Liver (tissue), 9 donors: Measurements from ENCODE around the gene CGN. TPM values are rescaled to one million over a fixed set of nuclear protein-coding genes. Genes with fewer than 3 reads are reported as not detected.

Source experiments
- DNase-seq: peaks from one replicate; pipeline ENCODE4 v3.0.0-alpha.2; 2017; ENCODE audit warnings: low spot score
- H3K27ac ChIP-seq, 2 donors: one replicate each; pipeline ENCODE4 v1.7.0; 2013; ENCODE audit warnings: inconsistent platforms in 2 of 2, low read length in 2 of 2, control low read depth in 1 of 2, low read depth in 1 of 2, mild to moderate bottlenecking in 1 of 2
- H3K27me3 ChIP-seq, 4 donors: one replicate each; pipeline versions ENCODE4 v1.6.1 to v1.7.0; 2013; ENCODE audit warnings: low read length in 3 of 4, inconsistent platforms in 1 of 4, mild to moderate bottlenecking in 1 of 4, moderate library complexity in 1 of 4; ENCODE audit not compliant: control insufficient read depth in 4 of 4, insufficient read depth in 4 of 4
- H3K36me3 ChIP-seq, 4 donors: one replicate each; pipeline versions ENCODE4 v1.6.1 to v1.7.0; 2013; ENCODE audit warnings: low read length in 3 of 4, mild to moderate bottlenecking in 3 of 4, low read depth in 1 of 4, moderate library complexity in 1 of 4; ENCODE audit not compliant: control insufficient read depth in 4 of 4, insufficient read depth in 3 of 4
- H3K4me1 ChIP-seq, 4 donors: one replicate each; pipeline versions ENCODE4 v1.6.1 to v1.7.0; 2013; ENCODE audit warnings: low read length in 3 of 4, mild to moderate bottlenecking in 3 of 4, moderate library complexity in 1 of 4; ENCODE audit not compliant: control insufficient read depth in 4 of 4, insufficient read depth in 4 of 4
- H3K4me3 ChIP-seq, 3 donors: one replicate each; pipeline versions ENCODE4 v1.6.1 to v1.7.0; 2013; ENCODE audit warnings: low read length in 3 of 3, control low read depth in 1 of 3, low read depth in 1 of 3, mild to moderate bottlenecking in 1 of 3
- H3K9ac ChIP-seq, 2 donors: one replicate each; pipeline ENCODE4 v1.7.0; 2013; ENCODE audit warnings: low read length in 2 of 2, mild to moderate bottlenecking in 2 of 2, moderate library complexity in 2 of 2, control low read depth in 1 of 2, low read depth in 1 of 2
- H3K9me3 ChIP-seq, 4 donors: one replicate each; pipeline versions ENCODE4 v1.6.1 to v1.7.0; 2013; ENCODE audit warnings: low read length in 3 of 4; ENCODE audit not compliant: control insufficient read depth in 4 of 4
- ATF3 ChIP-seq: IDR thresholded peaks from 2 replicates; pipeline ENCODE4 v1.6.1; 2016; ENCODE audit warnings: antibody characterized with exemption
- CTCF ChIP-seq: fragments of 150-350 bp; IDR thresholded peaks from 2 replicates; pipeline ENCODE4 v1.5.1; 2017; ENCODE audit warnings: improper control_type of control experiment, low read depth, low read length; ENCODE audit not compliant: missing input control
- EGR1 ChIP-seq, 2 donors: IDR thresholded peaks; 2 replicates each; pipeline ENCODE4 v1.6.1; 2016 to 2018; ENCODE audit warnings: antibody characterized with exemption in 2 of 2, low read depth in 2 of 2
- FOXA1 ChIP-seq: IDR thresholded peaks from 2 replicates; pipeline ENCODE4 v1.6.1; 2016; ENCODE audit warnings: antibody characterized with exemption
- FOXA2 ChIP-seq: IDR thresholded peaks from 2 replicates; pipeline ENCODE4 v1.6.1; 2016; ENCODE audit warnings: antibody characterized with exemption
- GABPA ChIP-seq, 2 donors: IDR thresholded peaks in 1 of 2; conservative IDR thresholded peaks in 1 of 2; 2 replicates each; pipeline ENCODE4 v1.6.1; 2016; ENCODE audit warnings: antibody characterized with exemption in 2 of 2, mild to moderate bottlenecking in 1 of 2, moderate library complexity in 1 of 2
- HNF4A ChIP-seq, 2 donors: conservative IDR thresholded peaks; 2 replicates each; pipeline ENCODE4 v1.6.1; 2016; ENCODE audit warnings: antibody characterized with exemption in 2 of 2, mild to moderate bottlenecking in 2 of 2
- HNF4G ChIP-seq: IDR thresholded peaks from 2 replicates; pipeline ENCODE4 v1.6.1; 2016; ENCODE audit warnings: antibody characterized with exemption
- JUND ChIP-seq, 2 donors: IDR thresholded peaks; 2 replicates each; pipeline ENCODE4 v1.6.1; 2016; ENCODE audit warnings: antibody characterized with exemption in 2 of 2
- MAX ChIP-seq: IDR thresholded peaks from 2 replicates; pipeline ENCODE4 v1.6.1; 2016; ENCODE audit warnings: antibody characterized with exemption
- NR2F2 ChIP-seq: IDR thresholded peaks from 2 replicates; pipeline ENCODE4 v1.6.1; 2016; ENCODE audit warnings: antibody characterized with exemption
- RAD21 ChIP-seq, 2 donors: IDR thresholded peaks; 2 replicates each; pipeline ENCODE4 v1.6.1; 2016; ENCODE audit warnings: antibody characterized with exemption in 2 of 2, mild to moderate bottlenecking in 2 of 2
- REST ChIP-seq: IDR thresholded peaks from 2 replicates; pipeline ENCODE4 v1.6.1; 2016; ENCODE audit warnings: antibody characterized with exemption, mild to moderate bottlenecking
- RXRA ChIP-seq, 2 donors: IDR thresholded peaks; 2 replicates each; pipeline ENCODE4 v1.6.1; 2017 to 2018; ENCODE audit warnings: antibody characterized with exemption in 2 of 2, mild to moderate bottlenecking in 1 of 2
- SP1 ChIP-seq: IDR thresholded peaks from 2 replicates; pipeline ENCODE4 v1.6.1; 2018; ENCODE audit warnings: antibody characterized with exemption, mild to moderate bottlenecking
- TAF1 ChIP-seq: conservative IDR thresholded peaks from 2 replicates; pipeline ENCODE4 v1.6.1; 2016; ENCODE audit warnings: antibody characterized with exemption, mild to moderate bottlenecking
- YY1 ChIP-seq: IDR thresholded peaks from 2 replicates; pipeline ENCODE4 v1.6.1; 2016; ENCODE audit warnings: antibody characterized with exemption, mild to moderate bottlenecking
- ZBTB33 ChIP-seq: IDR thresholded peaks from 2 replicates; pipeline ENCODE4 v1.6.1; 2016; ENCODE audit warnings: antibody characterized with exemption
- WGBS: extraction: QIAGEN DNeasy Blood & Tissue Kit; methylation state at CpG from one replicate; pipeline ENCODE4 v1.1.7; 2013; 5-methylcytosine and 5-hydroxymethylcytosine counted together
- polyA plus RNA-seq, 2 donors: library from polyadenylated mRNA; stranded (reverse) in 1 of 2; unstranded in 1 of 2; fragments of 200-250 nt in 1 of 2; fragments of >200 nt in 1 of 2; fragmentation: Nextera tagmentation in 1 of 2; extraction: Ambion mirVana in 1 of 2; gene quantifications; one replicate each; pipeline versions ENCODE4 v1.2.1 to v1.2.3, GENCODE V29; 2013 to 2015
- total RNA-seq, 2 donors: library from RNA; depleted of rRNA; stranded (reverse); fragments of >200 nt; gene quantifications; one replicate each; pipeline ENCODE4 v1.2.3, GENCODE V29; 2014
- donor health status: healthy.
- donor health status: healthy.
- donor health status: healthy.
- donor health status: healthy.
- donor health status: healthy.

CGN gene
- total and polyA plus RNA-seq, 4 donors = 16.9 to 48.9 (median 19.4) TPM

GRCh38 chr1:151579436-151580225 is 68.4 kb downstream of the CGN start:
- TF ChIP-seq TAF1 (no peak), EGR1 (IDR thresholded peaks at IDR 0.05; ENCODE audit: low read depth in 2 of 2) (no peak), RAD21 (IDR thresholded peaks at IDR 0.05) (no peak), FOXA2 (no peak), GABPA (IDR thresholded peaks at IDR 0.05 in 1 of 2, conservative IDR thresholded peaks at IDR 0.05 in 1 of 2) (no peak), CTCF (no peak), ZBTB33 (no peak), HNF4A (conservative IDR thresholded peaks at IDR 0.05) (no peak), SP1 (no peak), JUND (IDR thresholded peaks at IDR 0.05) (no peak), REST (no peak), HNF4G (no peak), MAX (no peak), YY1 (no peak), ATF3 (no peak), FOXA1 (no peak), RXRA (IDR thresholded peaks at IDR 0.05) (no peak), NR2F2 (no peak)

More at GRCh38 chr1:151579436-151580225, 68.4 kb downstream of the CGN start:
- no peaks in the 10 kb centered on the region for H3K27me3 ChIP-seq
- H3K4me3 ChIP-seq = no peak overlapping the region
- H3K27ac ChIP-seq = no peak overlapping the region
- H3K36me3 ChIP-seq = peaks cover 2 to 23% (median 10%) of the 10 kb centered on the region in 4 donors
- H3K9ac ChIP-seq = no peak overlapping the region
- WGBS = 83% methylated on average over 8 of the region's 8 CpGs
- H3K4me1 ChIP-seq = no peaks in the 10 kb centered on the region
- DNase-seq = no peak
- no peaks in the 10 kb centered on the region for H3K9me3 ChIP-seq
